CD4-positive, alpha-beta T cell treated with Interleukin-4 for 1 hour (primary cell): ENCODE data around the gene CALHM2.
A peak's percentile ranks its signal among the peaks of the same experiment; 100 is the strongest.
"Not testable (repeated sequence)": the region's sequence is repeated elsewhere in the genome, so short reads cannot be mapped to it uniquely, and the experiment has no call there.

Experiments
- DNase-seq, 2 donors: peaks; one replicate each; pipeline ENCODE4 v3.0.0-alpha.2; 2020 to 2022

The CALHM2 gene

DNA sequence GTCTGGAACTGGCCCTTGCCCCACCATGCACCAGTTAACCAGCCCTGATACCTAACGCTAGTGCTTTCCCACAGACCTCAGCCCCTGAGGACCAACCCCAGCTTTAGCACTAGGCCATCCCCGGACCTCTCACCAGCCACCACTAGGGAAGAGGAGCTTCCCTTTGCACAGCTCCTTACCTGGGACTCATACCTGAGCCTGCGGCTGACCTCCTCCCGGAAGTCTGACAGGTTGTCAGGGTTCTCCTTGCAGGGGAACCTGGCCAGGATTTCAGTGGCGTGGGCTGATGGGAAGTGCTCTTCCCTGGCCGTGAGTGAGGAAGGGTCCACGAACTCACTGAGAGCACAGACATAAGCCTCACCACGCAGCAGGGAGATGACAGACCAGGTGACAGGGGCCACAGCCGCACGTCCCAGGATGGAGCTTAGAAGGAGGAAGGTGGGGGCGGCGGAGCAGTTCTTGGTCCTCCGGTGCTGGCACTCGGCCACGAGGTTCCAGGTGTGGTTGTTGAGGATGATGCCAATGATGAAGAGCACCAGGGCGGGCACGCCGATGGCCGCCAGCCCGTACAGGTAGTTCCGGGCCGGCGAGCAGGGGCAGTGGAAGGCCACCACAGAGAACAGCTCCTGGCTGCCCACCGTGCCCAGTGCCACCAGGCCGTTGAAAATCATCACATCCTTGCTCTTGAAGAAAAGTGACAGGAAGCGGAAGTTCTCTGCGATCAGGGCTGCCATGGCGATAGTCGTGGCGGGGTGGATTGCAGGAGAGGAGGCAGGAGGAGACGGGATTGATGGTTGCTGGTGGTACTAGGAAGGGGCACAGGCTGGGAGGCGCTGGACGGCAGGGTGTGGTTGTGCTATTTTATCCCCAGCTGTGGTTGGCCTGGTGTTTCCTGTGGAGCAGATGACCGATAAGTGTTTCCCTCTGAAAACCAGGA is 2.7 kb downstream of the CALHM2 start:
- DNase-seq = no peak

DNA sequence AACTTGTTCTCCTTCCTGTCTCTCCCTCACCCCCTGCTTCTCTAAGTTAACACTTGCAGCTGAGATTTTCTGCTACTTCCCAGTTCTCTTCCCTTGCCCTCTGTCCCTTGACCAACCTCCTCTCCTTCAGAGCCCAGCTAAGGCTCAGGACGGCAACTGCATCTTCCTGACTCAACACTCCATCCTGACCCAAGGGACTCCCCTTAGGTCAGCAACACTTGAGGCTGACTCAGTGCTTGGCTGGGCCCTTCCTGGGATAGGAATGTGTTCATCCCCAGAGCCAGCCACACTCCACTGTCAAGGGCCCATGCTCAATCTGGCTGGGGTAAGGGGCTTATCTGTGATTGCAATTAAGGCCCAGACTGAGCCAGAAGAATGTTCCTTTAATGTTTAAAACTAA is 3.4 kb downstream of the CALHM2 start:
- DNase-seq = no peak

DNA sequence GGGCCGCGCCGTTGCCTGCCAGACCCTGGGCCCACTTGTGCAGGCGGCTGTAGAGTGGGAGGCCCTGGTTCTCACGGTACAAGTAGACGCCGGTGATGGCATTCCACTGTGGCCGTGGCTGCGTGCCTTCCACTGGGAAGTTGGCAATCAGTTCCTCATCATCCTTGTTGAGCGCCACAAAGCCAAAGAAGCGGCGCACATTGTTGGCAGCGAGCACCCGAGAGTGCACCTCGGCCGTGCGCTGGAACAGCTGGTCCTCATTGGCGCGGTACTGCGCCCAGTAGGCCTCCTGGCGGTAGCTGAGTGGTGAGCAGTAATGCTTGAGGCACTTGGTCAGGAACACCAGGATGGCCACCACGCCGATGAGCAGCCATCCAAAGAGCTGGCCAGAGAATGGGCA is 5.0 kb downstream of the CALHM2 start:
- no peak for DNase-seq

DNA sequence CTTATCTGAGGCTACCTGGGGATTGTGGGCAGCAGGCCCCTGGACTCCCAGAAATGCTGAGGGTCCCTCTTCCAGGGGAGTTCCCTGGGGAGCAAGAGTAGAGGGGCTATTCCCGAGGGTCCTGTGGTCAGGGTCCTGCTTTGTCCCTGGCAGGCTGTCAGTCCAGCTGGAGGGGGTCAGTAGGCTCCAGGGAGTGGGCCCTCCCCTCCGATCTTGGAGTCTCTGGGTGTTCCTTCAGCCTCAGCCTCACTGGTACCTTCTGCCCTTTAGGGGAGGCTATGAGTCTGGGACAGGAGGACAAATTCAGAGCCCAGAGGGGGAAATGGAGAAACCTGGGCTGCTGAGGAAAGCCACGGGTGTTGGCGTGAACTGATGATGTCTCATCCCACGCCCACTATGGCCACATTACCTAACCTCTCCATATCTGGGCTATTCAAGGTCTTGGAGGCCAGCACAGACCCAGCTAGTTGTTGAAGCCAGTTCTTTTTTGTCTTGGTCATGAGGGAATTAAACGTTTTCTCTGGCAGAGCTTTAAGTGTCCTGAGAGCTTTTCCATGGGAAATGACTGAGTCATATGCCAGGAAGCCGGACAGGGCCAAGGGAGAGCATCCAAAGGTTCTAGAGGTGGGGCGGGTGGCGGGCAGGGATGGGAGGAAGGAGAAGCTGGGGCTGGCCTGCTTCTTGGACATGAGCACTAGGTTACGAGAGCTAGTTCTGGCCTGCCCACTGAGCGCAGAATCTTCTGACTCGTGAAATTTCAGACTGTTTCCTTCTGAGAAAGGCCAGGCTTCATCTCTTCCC is 6.2 kb downstream of the CALHM2 start:
- DNase-seq = no peak

DNA sequence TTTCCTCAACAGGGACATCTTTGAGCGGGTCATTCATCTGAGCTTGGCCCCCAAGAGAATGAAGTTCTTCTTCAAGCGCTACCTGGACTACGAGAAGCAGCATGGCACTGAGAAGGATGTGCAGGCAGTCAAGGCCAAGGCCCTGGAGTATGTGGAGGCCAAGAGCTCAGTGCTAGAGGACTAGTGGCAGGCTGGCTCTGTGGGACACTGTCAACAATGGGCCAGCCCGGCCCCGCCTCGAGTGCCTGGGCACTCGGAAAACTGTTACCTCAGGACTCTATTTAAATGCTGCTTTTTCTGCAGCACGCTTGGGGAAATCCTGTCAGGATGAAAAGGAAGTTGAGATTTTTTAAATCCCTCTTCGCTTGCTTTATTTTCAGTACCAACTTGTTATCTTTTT is 6.8 kb downstream of the CALHM2 start:
- DNase-seq = no peak

DNA sequence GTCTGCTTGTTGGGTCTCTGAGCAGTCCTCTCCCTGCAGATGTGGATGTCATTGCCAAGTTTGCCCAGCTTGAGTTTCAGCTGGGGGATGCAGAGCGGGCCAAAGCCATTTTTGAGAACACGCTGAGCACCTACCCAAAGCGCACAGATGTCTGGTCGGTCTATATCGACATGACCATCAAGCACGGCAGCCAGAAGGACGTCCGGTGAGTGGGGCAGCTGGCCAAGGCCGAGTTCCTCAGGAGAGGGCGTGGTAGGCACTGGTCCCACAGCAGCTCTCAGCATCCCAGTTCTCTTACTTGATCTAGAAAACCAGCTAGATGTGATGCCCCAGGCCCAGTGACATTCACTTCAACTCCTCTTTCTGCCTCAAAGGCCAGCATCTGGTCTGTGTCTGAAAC is 7.7 kb downstream of the CALHM2 start:
- DNase-seq = no peak

DNA sequence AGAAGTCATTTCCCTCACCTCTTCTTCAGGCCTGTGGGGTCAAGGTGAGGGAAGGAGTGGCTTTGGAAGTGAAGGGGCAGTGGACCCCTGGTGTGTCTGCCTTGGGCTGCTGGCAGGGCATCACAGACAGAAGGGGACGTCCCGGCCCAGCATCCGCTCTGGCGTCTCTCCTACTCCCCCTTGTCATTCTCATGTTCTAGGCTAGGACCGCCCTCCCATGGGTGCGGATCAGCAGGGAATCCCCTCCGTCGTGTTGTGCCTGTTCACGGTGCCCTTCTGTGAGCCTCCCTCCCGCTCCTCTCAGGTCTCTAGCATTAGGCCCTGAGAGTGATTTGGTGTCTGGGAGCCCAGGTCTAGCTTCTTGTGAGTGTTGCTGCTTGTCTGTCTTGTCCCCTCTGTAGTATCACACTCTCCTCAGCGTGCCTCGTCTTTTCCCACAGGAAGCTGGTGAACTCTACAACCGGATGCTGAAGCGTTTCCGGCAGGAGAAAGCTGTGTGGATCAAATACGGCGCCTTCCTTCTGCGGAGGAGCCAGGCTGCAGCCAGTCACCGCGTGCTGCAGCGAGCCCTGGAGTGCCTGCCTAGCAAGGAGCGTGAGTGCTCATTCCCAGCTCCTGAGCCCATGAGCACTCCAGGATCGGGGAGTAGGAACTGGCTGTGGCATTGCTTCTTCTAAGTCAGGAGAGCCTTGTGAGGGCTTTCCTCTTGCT is 8.5 kb downstream of the CALHM2 start:
- DNase-seq = no peak

DNA sequence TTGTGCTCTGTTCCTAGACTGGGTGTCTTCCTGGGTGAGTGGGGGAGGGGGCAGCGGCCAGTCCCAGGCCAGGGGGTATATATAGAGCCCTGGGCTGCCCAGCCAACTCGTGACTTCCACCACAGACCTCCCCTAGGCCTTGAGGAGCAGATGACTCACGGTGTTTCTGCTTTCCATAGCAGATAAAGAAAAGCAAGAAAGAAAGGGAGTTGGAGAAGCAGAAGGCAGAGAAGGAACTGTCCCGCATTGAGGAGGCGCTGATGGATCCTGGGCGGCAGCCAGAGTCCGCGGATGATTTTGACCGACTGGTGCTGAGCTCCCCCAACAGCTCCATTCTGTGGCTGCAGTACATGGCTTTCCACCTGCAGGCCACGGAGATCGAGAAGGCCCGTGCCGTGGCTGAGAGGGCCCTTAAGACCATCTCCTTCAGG is 10.1 kb downstream of the CALHM2 start:
- DNase-seq = no peak

DNA sequence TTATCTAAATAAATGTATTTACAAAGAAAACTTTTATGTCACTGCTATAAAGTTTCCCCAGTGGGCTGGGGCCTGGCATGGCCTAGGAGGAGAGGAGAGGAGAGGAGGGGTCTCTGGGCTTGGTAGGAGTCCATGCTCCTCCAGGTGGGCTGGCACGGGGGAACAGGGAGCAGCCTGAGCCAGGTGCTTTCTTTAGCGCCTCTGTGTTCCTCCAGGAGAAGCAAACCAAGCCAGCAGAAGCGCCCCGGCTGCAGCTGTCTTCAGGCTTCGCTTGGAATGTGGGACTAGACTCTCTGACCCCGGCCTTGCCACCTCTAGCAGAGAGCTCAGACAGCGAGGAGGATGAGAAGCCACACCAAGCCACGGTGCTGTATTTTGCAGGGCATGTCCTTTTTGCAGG is 10.6 kb downstream of the CALHM2 start:
- no peak for DNase-seq

DNA sequence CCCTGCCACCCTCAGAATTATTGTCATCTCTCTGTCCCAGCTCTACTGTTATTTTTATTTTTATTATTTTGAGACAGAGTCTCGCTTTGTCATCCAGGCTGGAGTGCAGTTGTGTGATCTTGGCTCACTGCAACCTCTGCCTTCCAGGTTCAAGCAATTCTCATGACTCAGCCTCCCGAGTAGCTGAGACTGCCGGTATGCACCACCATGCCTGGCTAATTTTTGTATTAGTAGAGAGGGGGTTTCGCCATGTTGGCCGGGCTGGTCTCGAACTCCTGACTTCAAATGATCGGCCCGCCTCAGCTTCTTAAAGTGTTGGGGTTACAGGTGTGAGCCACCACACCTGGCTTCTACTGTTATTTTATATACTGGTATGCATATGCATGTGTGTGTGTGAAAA is 11.0 kb downstream of the CALHM2 start:
- DNase-seq = no peak

DNA sequence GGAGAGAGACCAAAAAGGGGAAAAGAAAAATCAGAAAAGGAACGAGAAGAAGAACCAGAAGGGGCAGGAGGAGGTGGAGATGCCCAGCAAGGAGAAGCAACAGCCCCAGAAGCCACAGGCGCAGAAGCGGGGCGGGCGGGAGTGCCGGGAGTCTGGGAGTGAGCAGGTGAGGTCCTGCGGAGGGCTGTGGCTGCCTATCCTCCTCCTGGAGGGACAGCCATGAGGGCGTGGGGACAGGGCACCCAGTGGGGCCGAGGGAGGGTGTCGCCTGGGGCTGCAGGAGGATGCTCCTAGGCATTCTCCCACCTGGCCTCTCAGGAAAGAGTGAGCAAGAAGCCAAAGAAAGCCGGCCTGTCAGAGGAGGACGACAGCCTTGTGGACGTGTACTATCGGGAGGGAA is 11.8 kb downstream of the CALHM2 start:
- DNase-seq = no peak

DNA sequence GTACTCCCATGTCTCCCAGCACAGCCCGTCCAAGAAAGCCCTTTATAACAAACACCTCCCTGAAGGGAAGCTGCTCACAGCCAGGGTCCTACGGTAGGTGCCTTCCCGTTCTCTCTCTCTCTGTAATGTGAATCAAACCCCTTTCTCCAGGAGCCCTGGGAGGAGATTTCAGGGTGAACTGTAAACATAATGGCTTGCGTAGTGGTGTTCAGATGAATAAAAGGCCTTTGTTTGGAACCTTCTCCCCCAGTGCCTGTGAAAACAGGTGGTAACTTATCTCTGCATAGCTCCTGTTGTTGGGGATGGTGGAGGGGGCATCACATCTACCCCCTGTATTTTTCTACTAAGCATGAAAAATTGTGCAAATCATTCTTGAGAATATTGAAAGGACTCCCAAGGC is 12.4 kb downstream of the CALHM2 start:
- DNase-seq = no peak

DNA sequence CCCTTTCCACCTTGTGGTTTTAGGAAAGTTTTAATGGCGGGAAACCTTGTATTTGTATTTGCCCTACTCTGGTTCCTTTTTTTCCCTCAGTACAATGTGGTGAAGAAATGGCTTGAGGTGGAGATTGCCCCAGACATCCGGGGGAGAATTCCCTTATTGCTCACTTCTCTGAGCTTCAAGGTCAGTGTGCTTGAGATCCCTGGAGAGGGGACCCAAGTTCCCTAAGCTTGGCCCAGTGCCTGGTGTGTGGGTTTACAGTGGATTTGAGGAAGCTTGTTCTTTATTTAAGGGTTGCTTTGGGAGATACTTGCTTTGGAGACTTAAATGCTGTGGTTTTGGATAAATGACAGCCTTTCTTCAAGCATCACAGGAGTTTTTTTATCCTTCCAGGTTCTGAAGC is 18.3 kb downstream of the CALHM2 start:
- no peak for DNase-seq

DNA sequence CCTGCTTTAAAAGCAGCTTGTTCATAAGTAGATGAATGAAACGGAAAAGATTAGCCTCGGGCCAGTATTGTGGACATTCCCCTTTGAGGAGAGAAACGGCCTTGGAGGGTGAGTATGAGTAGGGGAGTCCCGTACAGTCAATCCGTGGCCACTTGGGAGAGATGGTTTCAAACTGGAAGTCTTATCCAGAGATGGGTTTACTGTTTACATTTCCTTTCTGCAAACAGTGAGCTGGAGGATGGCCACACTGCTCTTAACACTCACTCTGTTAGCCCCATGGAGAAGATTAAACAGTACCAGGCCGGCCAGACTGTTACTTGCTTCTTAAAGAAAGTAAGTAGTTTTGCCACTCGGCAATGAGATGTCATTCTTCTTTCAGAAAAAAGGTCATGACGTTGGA is 20.3 kb downstream of the CALHM2 start:
- no peak for DNase-seq

DNA sequence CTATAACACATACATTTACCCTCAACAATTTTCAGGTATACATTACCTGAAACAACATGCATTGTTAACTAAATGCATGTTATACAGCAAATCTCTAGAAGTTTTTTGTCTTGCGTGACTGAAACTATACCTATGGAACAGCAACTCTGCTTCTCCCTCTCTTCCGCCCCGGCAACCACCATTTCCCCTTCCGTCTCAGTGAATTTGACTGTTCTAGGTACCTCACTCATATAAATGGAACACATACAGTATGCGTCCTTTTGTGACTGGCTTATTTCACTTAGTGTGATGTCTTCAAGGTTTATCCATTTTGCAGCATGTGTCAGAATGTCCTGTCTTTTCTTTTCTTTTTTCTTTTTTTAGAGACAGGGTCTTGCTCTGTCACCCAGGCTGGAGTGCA is 22.5 kb downstream of the CALHM2 start:
- peak in 1 of 2 donors; percentile 18 for DNase-seq

DNA sequence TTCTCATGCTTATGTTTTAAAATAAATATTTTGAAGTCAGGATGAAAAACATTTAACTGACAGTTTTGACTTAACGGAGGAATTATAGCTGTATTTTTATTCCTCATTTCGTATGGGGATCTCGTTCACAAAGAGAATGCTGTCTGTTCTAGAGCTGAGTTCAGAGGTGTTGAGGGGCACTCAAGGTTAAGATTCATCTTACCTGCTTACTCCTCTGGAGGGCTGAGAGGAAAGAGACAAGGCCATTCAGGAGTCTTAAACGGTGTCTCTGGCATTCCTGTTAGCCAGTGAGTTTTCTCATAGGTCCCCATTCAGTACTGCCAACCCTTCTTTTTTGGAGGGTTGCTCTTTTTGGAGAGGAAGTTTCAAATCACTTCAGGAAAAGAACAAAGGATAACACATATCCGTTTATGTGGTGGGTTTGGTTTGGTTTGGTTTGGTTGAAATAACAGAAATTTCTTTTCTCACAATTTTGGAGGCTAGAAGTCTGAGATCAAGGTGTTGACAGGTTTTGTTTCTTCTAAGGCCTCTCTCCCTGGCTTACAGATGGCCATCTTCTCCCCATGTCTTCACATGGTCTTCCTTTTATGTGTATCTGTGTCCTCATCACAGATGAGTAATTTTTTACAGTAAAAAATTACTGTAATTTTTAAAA is 23.1 kb downstream of the CALHM2 start:
- no peak for DNase-seq

DNA sequence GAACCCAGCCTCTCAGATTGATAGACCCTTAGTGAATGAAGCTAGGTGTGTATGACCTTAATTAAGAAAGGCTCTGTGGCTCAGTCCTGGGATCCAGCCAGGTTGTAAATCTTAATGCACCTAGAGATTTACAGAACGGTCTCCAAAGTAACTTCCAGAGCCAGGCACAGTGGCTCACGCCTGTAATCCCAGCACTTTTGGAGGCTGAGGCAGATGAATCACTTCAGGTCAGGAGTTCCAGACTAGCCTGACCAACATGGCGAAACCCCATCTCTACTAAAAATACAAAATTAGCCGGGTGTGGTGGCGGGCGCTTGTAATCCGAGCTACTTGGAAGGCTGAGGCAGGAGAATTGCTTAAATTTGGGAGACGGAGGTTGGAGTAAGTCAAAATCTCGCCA is 24.3 kb downstream of the CALHM2 start:
- DNase-seq = no peak

DNA sequence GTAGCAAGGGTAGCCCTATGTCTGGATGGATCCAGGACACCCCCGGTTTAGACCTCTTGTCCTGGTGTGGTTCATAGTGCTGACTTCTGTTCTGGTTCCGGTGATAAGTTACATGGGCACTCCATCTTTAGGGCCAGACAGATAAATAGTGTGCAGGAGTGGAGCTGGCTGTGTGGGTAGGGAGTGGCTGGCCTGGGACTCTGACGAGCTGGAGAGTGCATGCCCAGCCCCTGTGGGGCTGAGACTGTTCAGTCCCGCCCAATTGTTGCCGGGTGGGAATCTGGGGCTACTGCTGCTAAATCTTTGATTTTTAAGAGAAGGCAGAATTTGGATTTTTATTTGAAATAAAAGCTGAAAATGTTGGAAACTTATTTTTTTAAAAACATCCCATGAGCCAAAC is 28.4 kb downstream of the CALHM2 start:
- no peak for DNase-seq

DNA sequence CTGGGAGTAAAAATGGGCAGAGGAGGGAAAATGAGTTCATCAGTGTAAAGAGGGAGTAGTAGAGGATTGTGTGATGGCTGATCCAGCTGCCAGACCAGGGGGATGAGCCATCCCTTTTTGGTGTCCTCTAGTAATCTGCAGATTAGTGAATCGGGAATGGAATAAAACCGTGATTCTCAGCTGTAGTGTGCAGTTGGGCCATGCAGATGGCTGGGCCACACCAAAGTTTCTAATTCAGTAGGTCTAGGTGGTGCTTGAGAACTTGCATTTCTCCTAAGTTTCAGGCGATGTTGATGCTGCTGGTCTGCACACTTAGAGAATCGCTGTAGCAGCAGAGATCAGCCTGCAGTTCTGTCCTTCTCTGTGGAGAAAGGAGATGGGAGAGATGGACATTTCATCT is 33.1 kb downstream of the CALHM2 start:
- no peak for DNase-seq

DNA sequence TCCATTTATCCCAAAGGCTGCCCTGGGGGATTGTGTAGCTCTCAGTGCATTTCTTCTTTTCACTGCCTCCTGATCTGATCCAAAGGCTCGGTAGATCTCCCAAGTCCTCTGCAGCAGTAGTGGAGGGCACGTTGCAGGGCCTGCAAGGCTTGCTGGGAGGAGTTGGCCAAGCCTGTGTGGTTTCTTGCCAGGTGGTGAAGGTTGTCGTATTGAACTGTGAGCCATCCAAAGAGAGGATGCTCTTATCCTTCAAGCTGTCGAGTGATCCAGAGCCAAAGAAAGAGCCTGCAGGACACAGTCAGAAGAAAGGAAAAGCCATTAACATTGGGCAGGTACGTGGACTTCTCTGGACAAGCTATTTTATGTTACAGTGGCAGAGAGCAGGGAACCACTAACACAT is 34.6 kb downstream of the CALHM2 start:
- DNase-seq = no peak

DNA sequence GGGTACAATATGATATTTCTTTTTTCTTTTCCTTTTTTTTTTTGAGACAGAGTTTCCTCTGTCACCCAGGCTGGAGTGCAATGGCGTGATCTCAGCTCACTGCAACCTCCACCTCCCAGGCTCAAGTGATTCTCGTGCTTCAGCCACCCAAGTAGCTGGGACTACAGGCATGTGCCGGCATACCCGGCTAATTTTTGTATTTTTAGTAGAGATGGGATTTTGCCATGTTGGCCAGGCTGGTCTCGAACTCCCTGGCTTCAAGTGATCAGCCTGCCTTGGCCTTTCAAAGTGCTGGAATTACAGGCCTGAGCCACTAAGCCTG is 35.1 kb downstream of the CALHM2 start:
- DNase-seq = not testable (repeated sequence)

DNA sequence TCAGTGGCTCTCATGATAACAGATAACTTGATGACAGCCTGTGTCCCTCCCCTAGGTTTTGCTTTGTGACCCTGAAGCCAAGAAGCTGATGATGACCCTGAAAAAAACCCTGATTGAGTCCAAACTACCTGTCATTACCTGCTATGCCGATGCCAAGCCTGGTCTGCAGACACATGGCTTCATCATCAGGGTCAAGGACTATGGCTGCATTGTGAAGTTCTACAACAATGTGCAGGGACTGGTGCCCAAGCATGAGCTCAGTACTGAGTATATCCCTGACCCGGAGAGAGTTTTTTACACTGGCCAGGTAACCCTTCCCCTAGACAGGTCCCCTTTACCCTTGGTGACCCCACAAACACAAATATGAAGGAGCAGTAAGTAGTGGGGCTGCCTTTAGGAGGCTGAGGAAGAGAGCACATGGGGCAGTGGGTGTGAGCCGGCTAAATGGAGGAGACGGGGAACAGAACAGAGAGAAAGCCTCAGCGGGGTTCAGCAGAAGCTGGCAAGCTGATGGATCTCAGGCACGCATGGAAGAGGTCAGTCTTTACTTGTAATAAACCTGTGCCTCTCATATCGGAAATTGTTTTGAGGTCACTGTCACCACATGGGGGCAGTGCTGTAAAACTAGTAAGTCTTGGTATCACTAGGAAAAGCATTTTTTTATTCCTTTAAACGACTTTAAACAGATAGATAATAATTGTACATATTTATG is 35.6 kb downstream of the CALHM2 start:
- DNase-seq = peak; percentile 61 to 75
